ENCODE measurements around the gene C7.

- TF ChIP-seq CTCF (IDR thresholded peaks at IDR 0.05; ENCODE audit: poor library complexity), result no peak
- TF ChIP-seq EZH2phosphoT487 (IDR thresholded peaks at IDR 0.05; ENCODE audit: low read depth, severe bottlenecking, unreplicated experiment), result no peak
- TF ChIP-seq EZH2 (IDR thresholded peaks at IDR 0.05; ENCODE audit: borderline replicate concordance), result no peak
Observed at GRCh38 chr5:40983781-40984180, 74.5 kb downstream of the C7 start.
